ACHN (cell line): ENCODE measurements around the gene SAMD11.

ENCODE experiments used
- DNase-seq: peaks from one replicate; pipeline ENCODE4 v3.0.0-alpha.2; 2015
- in situ Hi-C: cut with HindIII; loops from 2 replicates; pipeline ENCODE4 v1.10.0; 2017; ENCODE audit warnings: low sequenced_read_pairs, low pct_ligation_motif_present, low pct_unique_long_range_greater_than_20kb

Gene SAMD11

GRCh38 chr1:903721-904271 is 19.9 kb upstream of the SAMD11 start:
- in situ Hi-C loops = no loop called here
- no peak for DNase-seq

- peak; percentile 71 for DNase-seq
- in situ Hi-C loops = no loop called here
Measured at GRCh38 chr1:904310-904950, 19.3 kb upstream of the SAMD11 start.

DNA sequence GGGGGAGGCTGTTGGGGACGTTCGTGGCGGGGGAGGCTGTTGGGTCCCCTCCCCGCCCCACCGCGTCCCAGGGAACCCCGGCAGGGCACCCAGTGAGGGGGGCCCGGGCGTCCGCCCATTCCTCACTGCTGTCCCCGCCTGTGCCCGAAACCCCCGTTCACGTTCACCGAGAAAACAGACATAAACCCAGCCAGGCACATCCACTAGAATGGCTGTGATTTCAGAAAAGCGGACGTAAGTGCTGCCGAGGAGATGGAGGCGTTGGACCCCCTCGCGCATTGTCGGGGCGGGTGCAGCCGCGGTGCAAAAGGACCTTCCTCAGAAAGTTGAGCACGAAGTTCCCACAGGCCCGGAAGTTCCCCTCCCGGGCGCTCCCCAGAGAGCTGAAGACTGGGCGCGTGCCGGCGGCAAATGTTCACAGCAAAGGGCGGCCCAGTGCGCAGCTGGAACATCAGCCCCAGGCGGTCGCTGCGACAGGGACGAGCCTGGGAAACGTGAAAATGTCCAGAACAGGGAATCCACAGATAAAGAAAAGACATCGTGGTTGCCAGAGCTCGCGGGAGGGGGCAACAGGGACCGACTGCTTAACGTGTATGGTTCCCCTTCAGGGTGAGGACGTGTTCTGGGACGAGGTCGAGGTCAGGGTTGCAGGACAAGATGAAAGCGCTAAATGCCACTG is 18.5 kb upstream of the SAMD11 start:
- in situ Hi-C loops = no loop called here
- DNase-seq = no peak

DNA sequence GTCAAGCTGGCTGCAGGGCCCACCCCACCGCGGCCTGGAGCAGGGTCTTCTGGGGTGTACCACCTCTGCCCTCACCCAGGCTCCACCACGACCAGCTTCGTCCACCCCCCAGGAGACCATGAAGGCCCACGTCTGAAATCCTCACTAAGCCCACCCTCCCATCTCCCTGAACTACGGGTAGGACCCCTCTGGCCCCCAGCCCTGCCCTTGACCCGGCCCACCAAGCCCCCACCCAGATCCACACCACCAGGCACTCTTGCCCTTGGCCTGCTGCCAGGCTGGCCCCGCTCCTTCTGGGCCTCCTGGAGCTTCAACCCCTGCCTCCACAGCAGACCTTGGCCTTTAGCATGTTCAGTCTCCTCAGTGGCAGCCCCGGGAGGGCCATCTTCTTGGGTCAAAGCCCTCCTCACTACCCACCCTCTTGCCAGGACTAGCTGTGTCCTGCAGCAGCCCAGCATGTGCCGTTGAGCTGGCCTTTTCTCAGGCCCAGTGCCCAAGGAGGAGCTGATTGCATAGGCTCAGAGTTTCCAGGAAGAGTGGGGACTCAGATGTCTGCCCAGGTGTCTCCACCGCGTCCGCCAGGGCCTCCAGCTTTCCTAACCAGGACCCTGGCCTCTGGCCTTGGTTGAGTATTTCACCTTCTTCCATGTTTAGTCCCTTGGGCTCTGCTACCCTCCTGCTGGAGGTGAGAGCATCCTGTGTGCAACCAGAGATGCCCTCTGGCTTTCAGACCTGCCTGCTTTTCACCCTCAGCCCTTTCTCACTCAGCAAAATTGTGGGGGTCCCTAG is 17.7 kb upstream of the SAMD11 start:
- in situ Hi-C loops = no loop called here
- DNase-seq = no peak

DNA sequence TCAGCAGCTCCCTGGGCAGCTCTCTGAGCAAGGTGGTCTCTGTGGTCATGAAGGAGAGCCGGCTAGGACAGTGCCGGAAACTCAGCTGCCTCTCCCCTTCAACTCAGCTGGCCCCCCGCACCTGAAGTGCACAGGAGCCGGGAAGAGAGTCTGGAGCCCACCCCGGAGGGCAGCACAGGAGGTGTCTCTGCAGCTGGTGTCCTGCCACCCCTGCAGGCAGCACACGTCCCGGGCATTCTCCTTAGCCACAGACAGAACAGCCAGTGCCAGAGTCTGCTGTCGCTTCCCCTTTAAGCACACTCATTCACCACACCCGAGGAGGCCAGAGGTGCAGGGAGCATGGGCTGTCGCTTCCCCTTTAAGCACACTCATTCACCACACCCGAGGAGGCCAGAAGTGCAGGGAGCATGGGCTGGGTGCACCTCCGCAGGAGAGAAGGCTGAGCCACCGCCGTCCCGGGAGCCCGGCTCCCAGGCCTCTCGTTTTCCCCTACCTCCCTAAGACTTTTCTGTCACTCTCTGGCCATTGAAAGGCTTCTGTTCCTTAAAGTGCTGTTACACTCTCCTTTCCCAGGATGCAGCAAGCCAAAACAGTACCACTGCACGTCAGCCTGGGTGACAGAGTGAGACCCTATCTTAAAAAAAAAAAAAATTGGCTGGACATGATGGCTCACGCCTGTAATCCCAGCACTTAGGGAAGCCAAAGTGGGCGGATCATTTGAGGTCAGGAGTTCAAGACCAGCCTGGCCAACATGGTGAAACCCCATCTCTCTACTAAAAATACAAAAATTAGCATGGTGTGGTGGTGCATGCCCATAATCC is 16.9 kb upstream of the SAMD11 start:
- in situ Hi-C loops = no loop called here
- peak; percentile 70 for DNase-seq

DNA sequence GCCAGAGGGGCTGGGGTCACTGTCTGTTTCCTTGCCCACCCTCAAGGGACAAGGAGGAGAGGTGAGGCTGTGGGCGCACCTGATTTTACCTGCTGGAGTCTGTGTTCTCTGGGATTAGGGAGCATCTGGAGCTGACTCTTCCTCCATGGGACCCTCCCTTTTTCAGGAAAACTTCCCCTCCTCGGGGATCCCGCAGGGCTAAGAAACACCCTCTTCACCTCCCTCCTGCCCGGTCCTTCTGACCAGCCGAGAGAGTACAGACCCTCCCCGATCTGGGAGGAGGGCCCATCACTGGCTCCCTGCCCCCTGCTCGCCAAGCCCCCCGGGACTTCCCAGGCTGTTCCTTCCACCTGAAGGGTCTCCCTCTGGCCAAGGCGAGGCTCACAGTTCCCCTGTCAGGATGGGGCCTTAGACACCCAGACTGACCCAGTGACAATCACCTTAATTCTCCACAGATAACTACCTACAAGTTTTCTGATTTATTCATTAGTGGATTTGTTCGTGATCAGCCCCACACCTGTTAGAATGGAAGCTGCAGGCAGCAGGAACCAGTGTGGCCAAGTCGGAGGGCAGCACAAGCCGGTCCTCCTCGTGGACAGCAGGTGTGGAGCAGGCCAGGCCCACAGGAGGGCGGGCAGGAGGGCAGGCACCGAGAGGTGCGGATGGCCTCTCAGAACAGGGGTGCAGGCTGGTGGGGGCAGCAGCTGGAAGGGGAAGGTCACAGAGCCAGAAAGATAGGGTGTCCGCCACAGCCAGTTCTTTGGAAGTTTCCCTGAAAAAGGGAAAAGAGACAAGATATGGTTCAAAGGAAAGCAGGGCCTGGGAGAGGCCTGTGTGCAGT is 15.9 kb upstream of the SAMD11 start:
- in situ Hi-C loops = no loop called here
- no peak for DNase-seq

DNA sequence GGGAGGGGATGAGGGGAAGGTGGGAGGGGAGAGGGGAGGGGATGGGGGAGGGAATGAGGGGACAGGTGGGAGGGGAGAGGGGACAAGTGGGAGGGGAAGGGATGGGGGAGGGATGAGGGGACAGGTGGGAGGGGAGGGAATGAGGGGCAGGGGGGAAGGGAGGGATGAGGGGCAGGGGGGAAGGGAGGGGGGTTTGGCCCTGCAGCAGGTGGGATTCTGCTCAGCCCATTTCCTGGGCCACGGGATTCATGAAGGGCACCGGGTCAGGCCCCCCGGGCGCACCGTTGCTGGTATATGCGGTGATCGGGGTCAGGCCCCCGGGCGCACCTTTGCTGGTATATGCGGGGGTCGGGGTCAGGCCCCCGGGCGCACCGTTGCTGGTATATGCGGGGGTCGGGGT is 15.1 kb upstream of the SAMD11 start:
- DNase-seq = no peak
- in situ Hi-C loops = no loop called here

GRCh38 chr1:909861-910310 is 13.8 kb upstream of the SAMD11 start:
- in situ Hi-C loops = no loop called here
- DNase-seq = no peak

DNA sequence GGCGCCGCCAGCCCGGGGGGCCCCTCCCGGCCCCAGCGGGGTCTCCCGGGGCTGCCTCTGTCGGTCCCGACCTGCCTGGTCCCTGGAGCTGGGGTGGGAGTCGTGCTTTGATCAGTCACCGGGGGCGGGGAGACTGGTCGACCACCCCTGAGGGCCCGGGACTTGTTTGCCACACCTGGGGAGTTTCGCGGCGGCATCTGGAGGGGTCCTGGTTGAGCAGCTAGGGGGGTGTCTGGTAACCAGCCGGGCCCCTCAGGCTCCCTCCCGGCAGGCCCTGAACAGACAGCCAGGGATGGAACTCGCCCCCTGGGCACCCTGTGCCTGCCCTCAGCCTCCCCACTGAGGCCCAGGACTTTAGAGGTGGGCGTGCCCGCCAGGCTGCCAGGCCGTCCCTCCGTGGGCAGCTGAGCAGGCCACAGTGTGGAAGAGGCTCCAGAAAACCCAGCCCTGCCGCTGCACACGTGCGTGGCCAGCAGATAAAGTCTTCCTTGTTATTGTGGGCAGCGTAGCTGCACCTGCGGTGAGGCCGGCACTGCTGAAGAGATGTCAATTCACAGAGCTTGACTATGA is 13.3 kb upstream of the SAMD11 start:
- DNase-seq = no peak
- in situ Hi-C loops = no loop called here

- peak; percentile 68 for DNase-seq
- in situ Hi-C loops = no loop called here
Measured at GRCh38 chr1:910881-911721, 12.6 kb upstream of the SAMD11 start.

GRCh38 chr1:911875-912739 is 11.6 kb upstream of the SAMD11 start:
- in situ Hi-C loops = no loop called here
- peak; percentile 70 for DNase-seq

GRCh38 chr1:912740-913301 is 10.9 kb upstream of the SAMD11 start:
- peak; percentile 87 for DNase-seq
- in situ Hi-C loops = no loop called here

- in situ Hi-C loops = no loop called here
Measured at GRCh38 chr1:913491-914130, 10.1 kb upstream of the SAMD11 start.

DNA sequence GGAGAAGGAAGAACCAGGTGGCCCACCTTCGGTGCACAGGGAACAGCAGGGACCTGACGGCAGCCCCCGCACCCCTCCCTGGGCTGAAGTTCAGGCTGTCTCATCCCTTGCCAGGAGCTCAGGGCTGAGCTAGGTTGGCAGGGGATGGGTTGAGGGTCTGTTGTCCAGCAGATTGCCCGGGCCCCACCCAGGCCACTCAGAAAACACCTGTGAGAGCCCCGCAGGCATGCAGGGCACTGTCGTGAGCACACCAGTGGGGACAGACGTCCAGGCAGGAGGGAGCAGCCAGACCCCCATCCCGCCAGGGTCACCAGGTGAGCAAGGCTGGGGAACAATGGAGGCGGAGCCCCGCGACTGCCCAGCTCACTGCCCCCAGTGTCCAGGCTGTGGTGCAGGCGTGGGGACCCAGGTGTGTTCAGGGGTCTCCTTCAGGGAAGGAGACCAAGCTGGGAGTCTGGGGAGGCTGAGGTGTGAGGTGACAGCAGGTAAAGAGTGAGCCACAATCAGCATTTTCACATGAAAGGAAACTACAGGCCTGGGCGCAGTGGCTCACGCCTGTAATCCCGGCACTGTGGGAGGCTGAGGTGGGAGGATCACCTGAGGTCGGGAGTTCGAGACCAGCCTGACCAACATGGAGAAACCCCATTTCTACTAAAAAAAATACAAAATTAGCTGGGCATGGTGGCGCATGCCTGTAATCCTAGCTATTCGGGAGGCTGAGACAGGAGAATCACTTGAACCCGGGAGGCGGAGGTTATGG is 9.4 kb upstream of the SAMD11 start:
- in situ Hi-C loops = no loop called here
- no peak for DNase-seq

More at GRCh38 chr1:913491-914130, 10.1 kb upstream of the SAMD11 start:
- DNase-seq = no peak
